ENCODE measurements around the gene CDYL2.
"Not testable (repeated sequence)": the region's sequence is repeated elsewhere in the genome, so short reads cannot be mapped to it uniquely, and the experiment has no call there.

Gene CDYL2

DNA sequence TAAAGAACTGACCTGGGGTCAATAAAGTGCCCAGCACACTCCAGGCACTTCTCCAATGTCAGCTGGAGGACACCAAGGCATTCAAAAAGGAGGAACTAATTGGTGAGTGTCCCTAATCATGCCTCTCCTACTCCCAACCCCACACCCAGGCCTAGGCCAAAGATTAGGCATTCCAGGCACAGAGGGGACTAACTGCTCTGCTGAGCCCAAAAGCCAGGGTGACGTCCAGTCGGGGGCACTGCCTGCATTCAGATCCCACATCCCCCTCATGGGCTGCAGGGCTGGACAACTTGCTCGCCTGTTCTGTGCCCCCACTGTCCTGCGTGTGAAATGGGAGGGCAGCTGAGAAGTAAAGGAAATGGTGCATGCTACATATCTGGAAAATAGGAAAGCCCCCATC is 148.2 kb downstream of the CDYL2 start:
- peak overlapping the region; percentile 94 for H3K27ac ChIP-seq
- TF ChIP-seq CTCF (IDR thresholded peaks at IDR 0.05) (no peak), ZFX (IDR thresholded peaks at IDR 0.05; ENCODE audit: borderline replicate concordance) (no peak)

DNA sequence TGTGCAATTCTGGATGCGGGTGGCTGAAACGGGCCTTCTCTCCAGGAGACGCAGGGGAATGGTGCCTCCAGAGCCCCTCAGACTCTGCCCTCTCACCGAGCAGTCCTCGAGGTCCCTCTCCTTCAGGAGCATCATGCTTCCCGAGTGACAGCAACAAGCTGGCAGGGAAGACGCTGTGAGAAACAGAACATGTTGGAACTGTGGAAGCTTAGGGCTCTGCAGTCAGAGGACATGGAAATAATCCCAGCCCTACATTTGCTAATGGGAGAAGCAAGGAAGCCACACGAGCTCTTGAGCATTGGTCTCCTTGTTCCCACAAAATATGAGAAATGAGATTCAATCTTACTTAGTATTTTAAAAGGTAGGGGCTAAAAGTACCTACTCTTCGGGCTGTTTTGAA is 148.6 kb downstream of the CDYL2 start:
- TF ChIP-seq ZFX (IDR thresholded peaks at IDR 0.05; ENCODE audit: borderline replicate concordance) (no peak), CTCF (IDR thresholded peaks at IDR 0.05) (no peak)
- peak overlapping the region; percentile 94 for H3K27ac ChIP-seq

DNA sequence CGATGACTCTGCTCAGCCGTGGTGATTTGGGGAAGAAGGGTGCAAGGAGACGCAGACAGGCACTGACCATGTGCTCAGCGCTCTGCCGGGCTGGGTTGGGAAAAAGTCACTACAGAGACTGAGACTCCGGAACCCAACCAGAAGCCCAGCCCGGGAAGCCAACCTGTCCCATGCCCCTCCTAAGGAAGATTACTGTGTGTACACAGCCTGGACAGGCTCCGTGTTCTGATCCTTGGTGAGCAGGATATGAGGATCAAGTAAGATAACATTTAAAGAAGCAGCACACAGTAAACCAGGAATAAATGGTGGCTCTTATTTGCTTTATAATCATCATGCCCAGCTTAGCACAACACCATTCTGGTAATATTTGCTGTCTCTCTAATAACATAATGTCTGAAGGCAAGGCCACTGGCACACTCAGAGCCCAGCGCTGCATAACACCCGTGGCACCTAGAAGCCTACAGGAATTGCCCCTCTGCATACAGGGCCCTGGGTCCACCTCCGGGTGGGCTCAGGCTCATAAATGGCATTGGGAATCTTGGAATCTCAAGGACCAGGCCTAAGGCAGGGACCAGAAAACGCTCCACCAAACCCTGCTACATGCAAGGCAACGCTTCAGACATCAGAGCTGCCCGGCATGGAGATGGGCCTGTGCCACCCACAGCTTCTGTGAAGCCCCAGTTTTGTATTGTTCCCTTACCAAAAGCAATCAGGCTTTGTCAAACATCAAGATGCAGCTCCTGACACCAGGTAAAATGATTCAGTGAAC is 150.1 kb downstream of the CDYL2 start:
- no peak for TF ChIP-seq CTCF (IDR thresholded peaks at IDR 0.05)
- TF ChIP-seq ZFX (IDR thresholded peaks at IDR 0.05; ENCODE audit: borderline replicate concordance) = no peak
- peak overlapping the region; percentile 94 for H3K27ac ChIP-seq

GRCh38 chr16:80652441-80652840 is 152.0 kb downstream of the CDYL2 start:
- TF ChIP-seq CTCF (IDR thresholded peaks at IDR 0.05) = no peak
- no peak for TF ChIP-seq ZFX (IDR thresholded peaks at IDR 0.05; ENCODE audit: borderline replicate concordance)
- H3K27ac ChIP-seq = peak overlapping the region; percentile 94

DNA sequence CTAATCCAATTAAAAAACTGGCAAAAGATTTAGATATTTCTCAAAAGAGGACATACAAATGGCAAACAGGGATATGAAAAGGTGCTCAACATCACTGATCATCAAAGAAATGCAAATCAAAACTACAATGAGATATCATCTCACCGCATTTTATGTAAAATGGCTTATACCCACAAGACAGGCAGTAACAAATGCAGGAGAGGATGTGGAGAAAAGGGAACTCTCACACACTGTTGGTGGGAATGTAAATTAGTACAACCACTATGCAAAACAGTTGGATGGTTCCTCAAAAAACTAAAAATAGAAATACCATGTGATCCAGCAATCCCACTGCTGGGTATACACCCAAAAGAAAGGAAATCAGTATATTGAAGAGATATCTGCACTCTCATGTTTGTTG is 154.1 kb downstream of the CDYL2 start:
- not testable (repeated sequence) for H3K27ac ChIP-seq

GRCh38 chr16:80640316-80640715 is 164.1 kb downstream of the CDYL2 start:
- no peak for TF ChIP-seq ZFX (IDR thresholded peaks at IDR 0.05; ENCODE audit: borderline replicate concordance)
- TF ChIP-seq CTCF (IDR thresholded peaks at IDR 0.05) = no peak
- H3K27ac ChIP-seq = peak overlapping the region; percentile 18; the same call in 1 of the 2 replicates

- TF ChIP-seq ZFX (IDR thresholded peaks at IDR 0.05; ENCODE audit: borderline replicate concordance) = no peak
- no peak for TF ChIP-seq CTCF (IDR thresholded peaks at IDR 0.05)
- no peak overlapping the region for H3K27ac ChIP-seq
These were observed 164.8 kb downstream of the CDYL2 start for GRCh38 chr16:80639636-80640035.

DNA sequence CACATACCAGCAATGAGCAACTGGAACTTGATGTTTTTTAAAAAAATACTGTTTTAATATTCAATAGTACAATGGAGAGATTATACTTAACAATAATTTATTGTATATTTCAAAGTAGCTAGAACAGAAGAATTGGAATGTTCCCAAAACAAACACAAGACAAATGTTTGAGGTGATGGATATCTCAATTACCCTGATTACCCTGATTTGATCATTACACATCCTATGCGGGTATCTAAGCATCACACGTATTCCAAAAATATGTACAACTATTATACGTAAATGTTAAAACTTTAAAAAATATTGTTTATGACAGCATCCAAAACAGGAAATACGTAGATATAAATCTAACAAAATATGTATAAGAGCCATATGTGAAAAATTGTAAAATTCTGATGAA is 166.8 kb downstream of the CDYL2 start:
- H3K27ac ChIP-seq = no peak overlapping the region
- TF ChIP-seq ZFX (IDR thresholded peaks at IDR 0.05; ENCODE audit: borderline replicate concordance) (no peak), CTCF (IDR thresholded peaks at IDR 0.05) (no peak)

All from 22Rv1 (cell line).